Retinal pigment epithelial cell (primary cell): ENCODE data around the gene CCL15.
"Not testable (repeated sequence)": the region's sequence is repeated elsewhere in the genome, so short reads cannot be mapped to it uniquely, and the experiment has no call there.

Source experiments
- DNase-seq: peaks from one replicate; pipeline ENCODE4 v3.0.0-alpha.2; 2010; ENCODE audit warnings: low read depth
- H3K4me3 ChIP-seq: 2 replicates; pipeline ENCODE4 v1.5.1; 2011; ENCODE audit warnings: mild to moderate bottlenecking, low read length, control low read depth, moderate library complexity
- CTCF ChIP-seq: conservative IDR thresholded peaks from 2 replicates; pipeline ENCODE4 v1.5.1; 2011; ENCODE audit warnings: low read depth, low read length, control low read depth, inconsistent platforms

Gene CCL15

GRCh38 chr17:36024106-36024869, 22.9 kb upstream of the CCL15 start:
- DNase-seq: no peak
- TF ChIP-seq CTCF: no peak
- H3K4me3 ChIP-seq: no peak overlapping the region

- DNase-seq: no peak
- no peak overlapping the region for H3K4me3 ChIP-seq
- no peak for TF ChIP-seq CTCF
These were observed 18.1 kb upstream of the CCL15 start for GRCh38 chr17:36019423-36019822.

GRCh38 chr17:36017799-36018198, 16.4 kb upstream of the CCL15 start, which contains the start of gene CCL23:
Gene CCL23, minus strand, starts transcription at chr17:36017972. Its CDS starts 75 bp downstream, at chr17:36017897.
- DNase-seq: no peak
- H3K4me3 ChIP-seq: no peak within 1 kb of the TSS
- no peak for TF ChIP-seq CTCF

- TF ChIP-seq CTCF: no peak
- no peak for DNase-seq
- no peak overlapping the region for H3K4me3 ChIP-seq
These were observed 15.2 kb upstream of the CCL15 start for GRCh38 chr17:36016555-36016954.

GRCh38 chr17:36015895-36016294, 14.5 kb upstream of the CCL15 start:
- not testable (repeated sequence) for DNase-seq, H3K4me3 ChIP-seq

GRCh38 chr17:36014946-36015345, 13.6 kb upstream of the CCL15 start:
- H3K4me3 ChIP-seq: no peak overlapping the region
- DNase-seq: no peak
- no peak for TF ChIP-seq CTCF

- no peak overlapping the region for H3K4me3 ChIP-seq
- no peak for TF ChIP-seq CTCF
- no peak for DNase-seq
These were observed 9.8 kb upstream of the CCL15 start for GRCh38 chr17:36011201-36011600.
